IPS DF 19.7 (cell line): ENCODE results near the gene TMBIM6.

ENCODE experiments used
- DNase-seq: peaks from one replicate; pipeline ENCODE4 v3.0.0-alpha.2; 2013; ENCODE audit warnings: low read depth, low spot score

The TMBIM6 gene

DNA sequence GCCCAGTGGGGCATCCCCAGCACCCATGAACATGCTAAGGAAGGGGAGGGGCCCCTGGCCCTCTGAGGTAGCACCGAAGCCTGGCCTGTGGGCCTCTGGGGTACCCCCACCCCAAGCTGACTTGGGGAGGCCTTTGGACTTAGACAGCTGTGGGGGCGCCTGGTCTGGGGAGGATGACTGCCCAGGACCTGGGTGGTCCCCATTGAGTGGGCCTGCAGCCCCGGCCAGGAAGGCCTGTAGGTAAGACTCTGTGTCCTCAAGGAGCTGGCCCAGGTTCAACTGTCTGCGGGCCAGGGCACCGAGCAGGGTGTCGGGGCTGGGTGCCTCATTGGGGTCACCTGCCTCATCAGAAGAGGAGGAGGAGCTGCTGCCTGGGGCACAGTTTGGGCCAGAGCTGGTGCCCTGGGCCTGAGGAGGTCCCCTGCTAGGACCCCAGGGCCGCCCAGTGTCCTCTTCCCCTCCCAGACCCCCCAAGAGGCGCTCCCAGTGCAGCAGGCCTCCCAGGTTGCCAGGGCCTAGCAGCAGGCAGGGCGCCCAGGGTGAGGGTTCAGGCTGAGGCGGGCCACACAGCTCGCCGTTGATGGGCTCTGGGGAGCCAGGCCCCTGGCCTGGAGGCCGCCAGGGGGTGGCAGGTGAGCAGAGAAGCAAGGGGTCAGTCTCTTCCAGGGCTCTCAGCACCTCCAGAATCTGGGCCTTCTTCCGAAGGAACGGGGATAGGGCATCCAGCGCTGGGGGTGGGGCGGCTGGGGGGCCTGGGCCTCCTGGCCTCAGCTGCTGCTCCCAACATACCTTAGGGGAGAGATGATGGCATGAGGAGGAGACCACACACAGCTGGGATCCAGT is 55.5 kb downstream of the TMBIM6 start:
- DNase-seq = no peak

DNA sequence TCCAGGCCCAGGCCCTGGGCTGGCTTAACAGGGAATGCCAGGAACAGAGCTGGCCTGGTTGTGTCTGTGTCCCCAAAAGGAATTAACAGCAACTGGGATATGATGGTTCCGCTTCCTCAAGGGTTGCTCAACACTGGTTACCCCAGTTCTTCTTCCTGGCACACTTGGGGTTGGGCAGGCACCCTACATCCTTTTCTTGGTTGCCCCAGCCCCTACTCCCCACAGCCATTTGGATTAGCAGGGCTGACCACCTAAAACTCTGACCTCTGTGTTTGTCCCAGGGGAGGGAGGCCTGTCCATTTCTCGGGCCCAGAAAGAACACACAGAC is 56.1 kb downstream of the TMBIM6 start:
- no peak for DNase-seq

DNA sequence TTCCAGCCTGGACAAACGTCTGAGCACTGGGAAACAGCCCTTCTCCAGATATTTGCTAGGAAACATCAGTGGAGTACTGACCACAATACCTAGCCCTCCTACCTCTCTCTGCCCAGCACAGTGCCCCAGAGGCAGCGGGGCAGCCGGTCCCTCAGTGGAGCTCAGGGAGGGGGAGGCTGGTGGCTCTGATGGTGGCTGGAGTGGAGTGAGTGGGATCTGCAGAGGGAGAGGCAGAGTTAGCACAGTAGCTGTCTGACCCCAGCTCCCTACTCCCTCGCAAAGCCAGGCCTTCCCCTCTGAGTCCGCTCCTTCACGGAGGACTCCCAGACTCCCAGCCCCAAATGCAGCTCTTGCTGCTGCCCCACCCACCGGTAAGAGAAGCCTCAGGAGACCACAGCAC is 56.9 kb downstream of the TMBIM6 start:
- no peak for DNase-seq

DNA sequence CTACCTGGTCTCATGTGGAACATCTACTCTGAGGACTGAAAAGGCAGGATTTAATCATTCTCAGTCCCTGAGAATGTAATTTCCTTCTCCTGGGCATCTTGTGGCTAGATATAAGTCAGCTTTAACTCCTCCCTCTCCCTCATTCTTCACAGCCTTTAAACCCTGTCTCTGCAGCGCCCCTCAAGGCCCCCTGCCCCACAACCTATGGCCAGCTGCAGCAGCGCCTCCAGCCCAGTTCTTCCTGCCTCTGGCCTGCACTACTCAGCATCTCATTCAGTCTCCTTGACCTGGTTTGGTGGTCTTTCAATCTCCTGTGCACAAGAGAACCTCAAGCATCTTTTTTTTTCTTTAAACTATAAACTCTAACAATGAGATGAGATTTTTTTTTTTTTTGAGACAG is 57.6 kb downstream of the TMBIM6 start:
- DNase-seq = no peak

GRCh38 chr12:49800421-49801140 is 59.2 kb downstream of the TMBIM6 start:
- DNase-seq = no peak

DNA sequence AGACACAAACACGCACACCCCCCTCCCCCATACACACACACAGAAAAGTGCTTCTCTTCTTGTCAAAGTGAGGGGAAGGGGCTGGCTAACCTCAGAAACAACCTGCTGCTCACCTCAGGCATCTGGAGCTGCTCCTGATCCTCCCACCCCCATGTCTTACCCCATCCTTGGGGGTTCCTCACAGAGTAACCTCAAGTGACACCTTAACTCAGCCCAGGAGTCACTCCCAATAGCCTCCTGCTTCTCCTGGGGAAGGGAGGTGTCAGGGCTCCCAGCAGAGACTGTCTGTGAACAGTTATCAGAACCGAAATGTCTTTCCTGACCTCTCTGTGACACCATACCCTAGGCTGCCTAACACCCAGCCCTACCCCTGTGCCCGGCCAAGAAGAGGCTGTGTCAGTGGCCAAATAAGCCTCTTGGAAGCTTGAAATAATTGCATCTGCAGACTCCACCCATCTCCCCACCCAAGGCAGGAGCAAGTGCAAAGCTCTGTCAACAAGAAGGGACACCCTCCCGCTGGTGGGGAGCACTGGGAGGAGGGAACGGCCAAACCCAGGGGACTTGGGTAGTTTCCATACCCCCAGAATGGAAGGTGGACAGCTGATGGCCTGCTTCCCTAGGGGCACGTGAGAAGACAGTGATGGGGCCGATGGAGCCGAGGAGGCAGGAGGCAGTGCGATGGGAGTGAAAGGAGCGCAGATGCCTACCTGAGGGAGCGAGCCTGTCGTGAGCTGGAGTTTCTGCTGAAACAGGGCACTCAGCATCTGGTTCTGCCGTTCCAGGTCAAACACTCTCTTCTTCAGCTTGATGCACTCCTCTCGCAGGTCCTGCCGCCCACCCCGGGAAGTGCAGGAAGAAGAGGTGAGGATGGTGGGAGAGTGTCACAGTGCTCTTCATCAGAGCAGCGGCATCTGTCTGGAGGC is 60.0 kb downstream of the TMBIM6 start:
- DNase-seq = no peak

DNA sequence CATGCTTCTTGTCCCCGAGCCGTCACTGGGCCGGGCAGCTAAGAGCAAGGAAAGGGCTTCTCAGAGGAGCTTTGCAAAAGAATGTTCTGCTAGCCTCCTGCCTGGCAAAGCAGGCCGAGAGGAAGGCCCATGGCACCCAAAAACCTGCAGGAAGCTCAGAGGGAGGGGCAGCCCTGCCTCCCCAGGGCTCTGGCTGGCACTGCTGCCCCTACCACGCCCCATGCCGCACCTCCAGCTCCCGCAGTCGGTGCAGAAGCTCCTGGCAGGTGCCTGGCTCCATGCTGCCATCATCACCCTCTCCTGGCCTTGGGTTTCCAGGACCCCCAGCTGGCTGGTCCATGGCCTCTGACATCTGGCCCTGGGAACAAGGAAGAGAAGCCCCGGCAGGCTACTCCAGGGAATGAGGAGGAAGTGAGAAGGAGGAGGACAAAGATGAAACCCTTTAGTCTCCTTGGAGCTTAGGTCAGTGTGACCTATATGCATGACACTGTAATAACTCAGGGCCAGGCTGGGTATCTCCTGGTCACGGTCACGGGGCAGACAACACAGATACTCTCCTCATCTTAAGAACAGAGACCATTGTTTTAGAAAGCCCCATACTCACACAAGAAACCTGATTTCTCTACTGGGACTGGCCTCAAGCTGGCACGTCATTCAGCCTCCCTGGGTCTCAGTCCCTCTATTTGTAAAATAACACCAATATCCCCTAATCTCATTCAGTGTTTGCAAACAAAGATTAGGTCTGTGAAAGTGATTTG is 62.5 kb downstream of the TMBIM6 start:
- DNase-seq = no peak

- DNase-seq = no peak
Observed at GRCh38 chr12:49804821-49805220, 63.5 kb downstream of the TMBIM6 start.

GRCh38 chr12:49805409-49805808 is 64.1 kb downstream of the TMBIM6 start:
- DNase-seq = no peak

DNA sequence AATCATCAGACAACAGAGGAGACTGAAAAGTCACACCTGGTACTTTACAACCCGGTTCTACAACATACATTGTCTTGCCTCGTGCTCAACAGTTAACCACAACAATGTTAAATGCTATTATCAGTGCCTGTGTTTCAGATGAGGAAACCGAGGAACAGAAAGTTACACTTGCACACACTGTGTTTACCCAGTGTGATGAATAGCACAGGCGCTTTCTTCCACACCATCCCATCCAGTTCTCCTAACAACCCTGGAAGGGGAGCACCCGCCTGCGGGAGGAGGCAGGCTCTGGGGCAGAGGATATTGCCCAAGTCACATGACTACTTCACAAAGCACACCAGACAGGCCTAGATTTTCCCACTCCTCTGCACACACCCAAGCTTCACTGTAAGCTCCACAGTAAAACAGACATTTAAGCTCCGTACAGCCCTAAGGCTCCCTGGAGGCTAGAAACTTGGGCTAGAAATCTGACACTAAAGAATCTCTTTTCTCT is 65.0 kb downstream of the TMBIM6 start:
- DNase-seq = no peak

DNA sequence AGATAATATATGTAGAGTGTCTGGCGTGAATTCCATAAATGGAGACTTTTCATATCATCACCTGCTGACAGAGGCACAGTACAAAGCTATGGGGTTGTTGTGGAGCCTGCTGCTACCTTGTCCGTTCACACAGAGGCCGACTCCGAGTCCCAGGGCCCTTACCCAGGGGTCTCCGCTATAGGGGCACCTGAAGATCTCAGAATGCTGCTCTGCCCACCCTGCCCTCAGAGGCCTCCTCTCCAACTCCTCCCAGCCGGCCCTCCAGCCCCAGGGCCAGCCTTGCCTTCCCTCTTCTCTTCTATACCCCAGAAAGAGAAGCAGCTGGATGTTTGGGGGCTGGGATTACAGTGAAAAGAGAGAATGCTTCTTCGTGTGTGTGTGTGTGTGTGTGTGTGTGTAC is 65.5 kb downstream of the TMBIM6 start:
- DNase-seq = no peak

DNA sequence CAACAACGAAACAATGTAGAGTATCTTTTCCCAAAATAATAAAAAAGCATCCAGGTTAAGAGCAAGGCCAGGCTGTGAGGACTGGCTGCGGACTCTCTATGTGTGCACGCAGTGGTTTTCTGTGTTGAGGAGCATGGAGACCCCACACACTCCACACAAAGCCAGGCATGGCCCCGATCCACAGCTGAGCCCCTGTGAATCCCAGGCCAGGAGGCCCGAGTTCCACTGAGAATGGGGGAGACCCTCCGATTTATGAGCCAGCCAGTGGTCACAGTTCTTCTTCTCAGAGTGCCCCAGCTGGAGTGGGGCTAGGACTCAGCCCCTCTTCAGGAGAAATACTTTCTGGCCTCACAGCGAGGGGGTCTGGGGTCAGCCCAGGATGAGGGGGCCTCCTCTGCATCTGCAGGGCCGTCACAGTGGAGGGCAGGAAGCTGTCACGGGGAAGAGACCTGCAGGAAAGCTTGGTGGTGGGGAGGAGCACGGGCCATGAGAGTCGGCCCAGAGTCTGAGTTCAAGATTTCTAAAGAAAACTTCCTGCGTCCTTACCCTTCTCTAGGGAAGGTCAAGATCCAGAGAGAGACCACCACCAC is 66.7 kb downstream of the TMBIM6 start:
- no peak for DNase-seq

- DNase-seq = no peak
Observed at GRCh38 chr12:49808686-49809380, 67.5 kb downstream of the TMBIM6 start.

GRCh38 chr12:49809381-49809905 is 68.1 kb downstream of the TMBIM6 start:
- no peak for DNase-seq

- no peak for DNase-seq
Observed at GRCh38 chr12:49809906-49810389, 68.6 kb downstream of the TMBIM6 start.

GRCh38 chr12:49811136-49811535 is 69.8 kb downstream of the TMBIM6 start:
- DNase-seq = no peak

- no peak for DNase-seq
Observed at GRCh38 chr12:49811961-49812401, 70.6 kb downstream of the TMBIM6 start.

GRCh38 chr12:49813131-49813530 is 71.8 kb downstream of the TMBIM6 start:
- DNase-seq = no peak
